Pulmonary artery endothelial cell (primary cell): ENCODE data around the gene FAF1. TPM values are rescaled to one million over a fixed set of nuclear protein-coding genes. Genes with fewer than 3 reads are reported as not detected.
"Not testable (repeated sequence)": the region's sequence is repeated elsewhere in the genome, so short reads cannot be mapped to it uniquely, and the experiment has no call there.

Source experiments
- DNase-seq: peaks from one replicate; pipeline ENCODE4 v3.0.0-alpha.2; 2011; ENCODE audit warnings: low read depth, low spot score
- total RNA-seq: library from RNA; depleted of rRNA; stranded (reverse); fragments of >200 nt; gene quantifications from 2 replicates; pipeline ENCODE4 v1.2.3, GENCODE V29; 2014

The FAF1 gene
- total RNA-seq, 1 donor from 2014 or later = 30.6 TPM

- no peak for DNase-seq
These were observed 659 bp downstream of the FAF1 start for GRCh38 chr1:50959303-50959912.

- no peak for DNase-seq
These were observed 5.0 kb downstream of the FAF1 start for GRCh38 chr1:50955116-50955515.

- DNase-seq = not testable (repeated sequence)
These were observed 7.5 kb downstream of the FAF1 start for GRCh38 chr1:50952566-50952965.

GRCh38 chr1:50950396-50950795 is 9.7 kb downstream of the FAF1 start:
- DNase-seq = no peak

- no peak for DNase-seq
These were observed 10.6 kb downstream of the FAF1 start for GRCh38 chr1:50949286-50949982.

GRCh38 chr1:50942334-50942733 is 17.7 kb downstream of the FAF1 start:
- DNase-seq = no peak

- no peak for DNase-seq
These were observed 19.8 kb downstream of the FAF1 start for GRCh38 chr1:50940291-50940690.

GRCh38 chr1:50936321-50936720 is 23.7 kb downstream of the FAF1 start:
- DNase-seq = no peak

GRCh38 chr1:50935276-50935675 is 24.8 kb downstream of the FAF1 start:
- not testable (repeated sequence) for DNase-seq

- DNase-seq = no peak
These were observed 25.2 kb downstream of the FAF1 start for GRCh38 chr1:50934838-50935237.

- DNase-seq = not testable (repeated sequence)
These were observed 26.3 kb downstream of the FAF1 start for GRCh38 chr1:50933770-50934169.

- not testable (repeated sequence) for DNase-seq
These were observed 28.0 kb downstream of the FAF1 start for GRCh38 chr1:50932043-50932442.

GRCh38 chr1:50930965-50931737 is 28.9 kb downstream of the FAF1 start:
- DNase-seq = no peak

GRCh38 chr1:50930193-50930592 is 29.9 kb downstream of the FAF1 start:
- DNase-seq = no peak

- no peak for DNase-seq
These were observed 30.6 kb downstream of the FAF1 start for GRCh38 chr1:50929376-50929958.

GRCh38 chr1:50923564-50923963 is 36.5 kb downstream of the FAF1 start:
- DNase-seq = no peak

GRCh38 chr1:50921029-50921428 is 39.0 kb downstream of the FAF1 start:
- DNase-seq = no peak

- no peak for DNase-seq
These were observed 39.7 kb downstream of the FAF1 start for GRCh38 chr1:50920409-50920808.

- DNase-seq = no peak
These were observed 42.6 kb downstream of the FAF1 start for GRCh38 chr1:50917138-50918137.

- no peak for DNase-seq
These were observed 44.4 kb downstream of the FAF1 start for GRCh38 chr1:50915621-50916020.

- no peak for DNase-seq
These were observed 46.1 kb downstream of the FAF1 start for GRCh38 chr1:50913954-50914353.
